Measurements from ENCODE around the gene CDC42. TPM values are rescaled to one million over a fixed set of nuclear protein-coding genes. Genes with fewer than 3 reads are reported as not detected.

CDC42 gene
- total and polyA plus RNA-seq, 10 donors = 108 to 254 (median 220) TPM

DNA sequence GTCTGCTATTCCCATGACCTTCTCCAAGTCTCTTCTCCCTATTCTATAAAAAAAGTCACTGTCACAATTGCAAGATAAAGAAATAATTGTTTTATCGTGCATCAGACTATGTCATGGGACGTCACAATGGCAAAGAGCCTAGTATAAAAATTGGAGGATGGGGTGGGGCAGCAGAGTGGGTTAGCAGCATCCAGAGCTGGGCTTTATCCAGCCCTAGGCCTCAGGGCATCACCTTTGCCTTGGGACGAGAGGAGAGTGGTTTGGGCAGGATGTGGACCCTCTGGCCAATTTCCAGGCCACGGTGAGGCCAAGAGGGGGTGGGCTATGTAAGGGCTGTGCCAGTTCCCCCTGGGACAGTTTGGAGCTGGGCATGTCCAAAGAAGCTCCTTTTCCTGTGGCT is 64.7 kb downstream of the CDC42 start:
- intact Hi-C loops (cut with DNase I; ENCODE audit: low total_unique reads) = no loop called here
- H3K9me3 ChIP-seq = no peaks in the 10 kb centered on the region
- 46 to 67% (median 64%) methylated on average over 4 of the region's 4 CpGs for WGBS, 5 donors
- H3K27ac ChIP-seq = peak overlapping the region in 4 of 8 donors; percentile 7 to 70 (median 34)
- no peak for TF ChIP-seq POLR2A (IDR thresholded peaks at IDR 0.05)
- no peak for TF ChIP-seq POLR2AphosphoS5 (IDR thresholded peaks at IDR 0.05)
- no peak for TF ChIP-seq CTCF (IDR thresholded peaks at IDR 0.05 in 8 of 11, conservative IDR thresholded peaks at IDR 0.05 in 3 of 11)
- no peak for DNase-seq
- no peak overlapping the region for H3K4me3 ChIP-seq
- peaks cover 0 to 96% (median 14%) of the 10 kb centered on the region in 6 donors for H3K36me3 ChIP-seq
- H3K27me3 ChIP-seq (replicated peaks in 1 of 7) = no peaks in the 10 kb centered on the region
- peaks cover 19 to 76% (median 49%) of the 10 kb centered on the region in 6 donors for H3K4me1 ChIP-seq

- H3K4me3 ChIP-seq = no peak overlapping the region
- H3K4me1 ChIP-seq = peaks cover 19 to 69% (median 46%) of the 10 kb centered on the region in 6 donors
- TF ChIP-seq POLR2A (IDR thresholded peaks at IDR 0.05) (no peak), CTCF (IDR thresholded peaks at IDR 0.05 in 8 of 11, conservative IDR thresholded peaks at IDR 0.05 in 3 of 11) (no peak), POLR2AphosphoS5 (IDR thresholded peaks at IDR 0.05) (no peak)
- peak overlapping the region in 4 of 8 donors; percentile 10 to 70 (median 34) for H3K27ac ChIP-seq
- intact Hi-C loops (cut with DNase I; ENCODE audit: low total_unique reads) = no loop called here
- 62 to 96% (median 86%) methylated on average over 5 of the region's 5 CpGs for WGBS, 5 donors
- no peaks in the 10 kb centered on the region for H3K27me3 ChIP-seq (replicated peaks in 1 of 7)
- H3K9me3 ChIP-seq = no peaks in the 10 kb centered on the region
- DNase-seq = no peak
- peaks cover 0 to 90% (median 13%) of the 10 kb centered on the region in 6 donors for H3K36me3 ChIP-seq
Observed at GRCh38 chr1:22117851-22118250, 65.3 kb downstream of the CDC42 start.

GRCh38 chr1:22118291-22118992 is 65.9 kb downstream of the CDC42 start:
- Histone ChIP-seq H3K27me3 (replicated peaks in 1 of 7) (no peaks in the 10 kb centered on the region), H3K36me3 (peaks cover 0 to 84% (median 12%) of the 10 kb centered on the region in 6 donors), H3K9me3 (no peaks in the 10 kb centered on the region), H3K27ac (peak overlapping the region in 4 of 8 donors; percentile 10 to 70 (median 34)), H3K4me3 (no peak overlapping the region), H3K4me1 (peaks cover 19 to 63% (median 44%) of the 10 kb centered on the region in 6 donors)
- WGBS, 5 donors = 65 to 78% (median 72%) methylated on average over 7 to 8 of the region's 8 CpGs
- TF ChIP-seq CTCF (IDR thresholded peaks at IDR 0.05 in 8 of 11, conservative IDR thresholded peaks at IDR 0.05 in 3 of 11) (no peak), POLR2AphosphoS5 (IDR thresholded peaks at IDR 0.05) (peak in 2 of 3 donors; percentile 25 to 49), POLR2A (IDR thresholded peaks at IDR 0.05) (no peak)
- intact Hi-C loops (cut with DNase I; ENCODE audit: low total_unique reads) = no loop called here
- DNase-seq = peak; percentile 59

Data from spleen (tissue), 11 donors.